Stromal cell of bone marrow (primary cell): ENCODE data around the gene U2AF1.
"Not testable (repeated sequence)": the region's sequence is repeated elsewhere in the genome, so short reads cannot be mapped to it uniquely, and the experiment has no call there.

Experiments
- DNase-seq: peaks from one replicate; pipeline ENCODE4 v3.0.0-alpha.2; 2012; ENCODE audit warnings: low read depth

The U2AF1 gene

DNA sequence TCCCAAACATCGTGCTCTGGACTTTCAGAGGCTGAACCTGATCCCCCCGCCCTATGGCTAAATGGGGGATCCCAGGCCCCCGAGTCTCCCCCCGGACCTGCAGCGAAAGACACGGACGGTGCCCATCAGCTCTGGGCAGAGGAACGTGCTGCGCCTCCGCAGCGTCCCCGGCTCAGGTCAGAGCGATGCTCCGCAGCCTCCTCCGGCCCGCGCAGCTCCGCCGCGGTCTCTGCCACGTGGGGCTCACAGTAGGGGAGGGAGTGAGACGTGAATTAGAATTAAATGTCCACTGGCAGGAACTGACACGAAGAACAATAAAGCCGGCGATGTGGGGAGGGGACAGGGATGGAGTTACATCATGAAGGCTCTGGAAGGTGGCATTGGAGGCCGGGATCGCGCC, 30.7 kb downstream of the U2AF1 start:
- DNase-seq, result not testable (repeated sequence)

DNA sequence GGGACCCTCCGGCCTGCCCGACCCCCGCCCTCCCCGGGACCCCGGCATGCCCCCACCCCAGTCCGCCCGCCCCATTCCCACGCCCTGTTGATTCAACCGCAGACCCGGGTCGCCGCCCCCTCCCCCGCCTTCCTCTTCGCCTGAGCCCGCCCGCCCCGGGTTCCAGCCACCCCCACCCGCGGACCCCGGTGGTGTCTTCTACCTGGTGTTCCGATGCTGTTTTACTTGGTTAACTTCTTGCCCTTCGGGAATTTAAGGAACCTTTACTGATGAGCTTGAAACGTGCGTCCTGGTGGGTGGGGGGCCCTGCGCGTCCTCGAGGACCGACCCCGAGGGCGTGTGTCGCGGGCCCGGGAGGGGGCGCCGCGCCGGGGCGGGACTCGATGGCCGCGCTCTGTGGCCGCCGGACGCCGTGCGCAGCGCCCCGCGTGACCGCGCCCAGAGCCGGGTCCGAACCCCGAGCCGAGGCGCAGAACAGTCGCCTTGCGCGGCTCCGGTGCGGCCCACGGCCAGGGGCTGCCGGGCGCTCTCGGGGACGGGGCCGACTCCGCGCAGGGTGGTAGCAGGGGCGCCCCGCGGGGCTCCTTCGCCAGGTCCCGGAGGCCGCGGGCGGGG, 31.2 kb downstream of the U2AF1 start:
- not testable (repeated sequence) for DNase-seq

DNA sequence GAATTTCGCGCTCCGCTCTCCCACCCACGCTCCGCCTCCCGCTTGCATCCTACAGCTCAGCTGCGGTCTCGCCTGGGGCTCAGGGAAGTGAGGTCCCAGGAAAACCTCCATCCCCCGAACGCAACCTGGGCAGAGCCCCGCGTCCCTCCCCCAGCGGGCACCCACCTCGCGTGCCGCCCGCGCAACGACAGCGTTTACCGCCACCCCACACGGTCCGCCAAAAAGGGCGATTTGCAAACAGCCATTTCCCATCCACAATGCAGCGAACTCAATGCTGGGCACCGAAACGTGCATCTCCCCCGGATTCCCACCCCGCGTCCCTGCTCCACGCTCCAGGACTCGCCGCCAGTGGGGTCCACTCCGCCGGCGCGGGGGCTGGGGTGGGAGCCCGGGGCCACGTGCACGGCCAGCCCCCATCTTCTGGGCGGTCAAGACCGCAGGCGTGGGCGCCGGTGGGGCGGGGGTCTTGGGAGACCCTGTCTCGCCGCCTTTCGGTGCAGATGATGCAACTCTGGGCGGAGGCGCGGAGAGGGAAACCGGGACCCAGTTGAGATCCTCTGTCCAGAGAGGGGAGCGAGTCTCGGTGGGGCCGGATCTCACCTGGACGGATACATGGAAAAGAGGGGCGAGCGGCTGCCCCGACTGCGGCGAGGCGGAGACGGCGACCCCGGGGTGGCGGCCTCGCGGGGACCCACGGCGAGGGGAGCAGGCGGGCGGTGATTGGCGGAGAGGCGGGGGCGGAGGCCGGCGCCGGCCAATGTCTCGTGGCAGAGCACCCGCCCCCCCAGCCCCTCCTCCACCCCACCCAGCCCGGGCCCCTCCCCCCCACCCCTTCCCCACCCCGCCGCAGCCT, 32.0 kb downstream of the U2AF1 start, which contains the start of gene CBS:
Gene CBS, minus strand, starts transcription at position 666 of the 853 bp plus-strand sequence. CDS start 3,642 bp downstream, outside the sequence.
- not testable (repeated sequence) for DNase-seq

DNA sequence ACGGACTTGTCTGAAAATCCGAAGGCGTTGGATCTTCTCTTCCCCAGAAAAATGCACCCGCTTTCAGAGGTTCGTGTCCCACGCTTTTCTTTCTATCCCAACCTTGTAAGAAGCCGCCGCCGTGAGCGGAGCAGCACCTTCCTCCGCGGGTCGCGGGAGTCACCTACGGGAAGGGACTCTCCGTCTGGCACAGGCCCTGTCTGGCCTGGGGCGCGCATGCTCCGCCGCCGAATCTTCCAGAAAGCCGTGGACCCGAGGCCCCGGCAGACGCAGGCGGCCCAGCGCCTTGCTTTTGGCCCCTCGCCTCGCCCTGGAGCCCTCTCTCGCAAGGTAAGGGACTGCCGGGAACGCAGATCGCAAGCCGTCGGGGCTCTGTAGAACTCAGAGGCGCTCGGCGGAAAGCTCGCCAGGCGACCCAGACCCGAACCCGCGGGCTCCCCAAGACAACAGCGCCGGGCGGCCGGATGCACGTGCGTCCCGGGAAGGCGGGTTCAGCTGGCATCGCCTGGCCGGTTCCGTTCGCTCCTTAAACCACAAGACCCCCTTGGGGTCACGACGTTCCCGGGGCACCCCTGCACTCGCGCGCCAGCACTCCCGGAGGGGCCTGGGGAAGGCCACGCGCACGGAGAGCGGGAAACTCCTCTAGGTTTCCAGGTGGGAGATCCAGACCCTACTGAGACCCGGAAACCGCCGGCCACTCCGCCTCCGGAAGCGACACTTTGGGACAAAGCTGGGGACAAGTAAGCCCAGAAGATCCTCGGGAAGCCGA, 32.8 kb downstream of the U2AF1 start:
- DNase-seq, result not testable (repeated sequence)

DNA sequence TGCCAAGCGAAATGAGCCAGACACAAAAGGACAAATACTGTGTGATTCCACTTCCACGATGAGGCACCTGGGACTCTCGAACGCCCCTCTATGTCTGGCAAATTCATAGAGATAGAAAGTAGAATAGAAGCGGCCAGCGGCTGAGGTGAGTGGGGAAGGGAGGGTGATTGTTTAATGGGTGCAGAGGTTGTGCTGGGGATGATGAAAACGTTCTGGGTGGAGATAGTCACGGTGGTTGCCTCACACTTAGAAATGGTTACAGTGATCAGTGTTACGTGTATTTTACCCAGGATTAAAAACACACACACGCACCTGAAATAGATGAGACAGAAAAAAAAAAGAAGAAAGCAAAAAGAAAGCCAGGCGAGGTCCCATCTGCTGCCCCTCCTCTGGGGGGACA, 34.6 kb downstream of the U2AF1 start:
- DNase-seq, result not testable (repeated sequence)

DNA sequence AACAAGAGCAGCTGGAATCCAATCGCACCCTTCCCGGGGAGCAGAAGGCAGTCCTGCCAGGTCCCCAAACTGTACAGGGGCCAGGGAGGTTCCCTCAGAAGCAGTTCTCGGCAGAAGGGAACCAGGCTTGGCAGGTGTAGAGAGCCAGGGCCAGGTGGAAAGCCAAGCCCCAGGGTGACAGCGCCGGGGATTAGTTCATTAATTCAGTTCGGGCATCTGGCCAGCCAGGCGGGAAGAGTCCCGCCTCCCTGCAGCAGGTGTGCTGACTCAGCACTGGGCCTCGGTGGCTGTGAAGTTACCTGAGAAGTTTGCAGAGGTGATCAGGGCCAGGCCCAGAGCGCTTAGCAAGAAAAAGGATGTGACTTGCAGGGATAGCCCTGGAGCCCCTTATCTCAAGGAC, 37.7 kb downstream of the U2AF1 start:
- DNase-seq, result not testable (repeated sequence)

DNA sequence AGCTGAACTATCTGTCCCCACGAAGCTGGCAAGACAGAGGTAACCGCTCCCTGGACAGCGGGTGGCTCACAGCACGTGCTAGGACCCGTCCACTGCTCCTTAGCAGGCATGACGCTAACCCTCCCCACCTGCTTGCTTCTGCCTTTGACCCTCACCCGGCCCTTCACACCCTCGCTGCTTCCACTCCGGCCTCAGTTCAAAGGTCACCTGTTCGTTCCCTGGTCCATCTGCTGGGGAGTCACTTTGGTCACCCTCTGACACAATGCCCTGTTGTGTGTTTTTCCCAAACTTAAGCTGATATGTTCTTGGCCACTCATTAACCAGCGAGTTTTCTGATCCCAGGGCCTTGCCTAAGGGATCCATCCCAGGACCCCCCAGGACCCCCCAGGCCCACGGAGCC, 39.3 kb downstream of the U2AF1 start:
- not testable (repeated sequence) for DNase-seq

DNA sequence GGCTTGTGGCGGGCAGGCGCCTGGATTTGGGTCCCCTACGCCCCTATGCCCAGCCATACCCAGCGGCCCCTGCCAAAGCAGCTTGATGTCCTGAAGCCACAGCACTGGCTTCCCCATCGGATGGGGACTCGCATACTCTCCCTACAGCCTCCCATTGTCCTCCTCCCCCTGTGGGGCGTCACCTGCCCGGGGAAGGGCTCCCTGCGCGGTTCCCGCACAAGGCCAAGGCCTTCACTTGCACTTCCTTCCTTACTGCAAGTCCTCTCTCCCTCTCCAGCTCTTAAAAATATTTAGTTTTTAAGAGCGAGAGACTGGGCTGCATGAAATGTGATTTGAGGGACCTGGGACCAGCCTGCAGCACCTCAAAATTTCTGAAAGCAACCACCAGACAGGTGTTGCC, 40.7 kb downstream of the U2AF1 start:
- DNase-seq, result not testable (repeated sequence)

DNA sequence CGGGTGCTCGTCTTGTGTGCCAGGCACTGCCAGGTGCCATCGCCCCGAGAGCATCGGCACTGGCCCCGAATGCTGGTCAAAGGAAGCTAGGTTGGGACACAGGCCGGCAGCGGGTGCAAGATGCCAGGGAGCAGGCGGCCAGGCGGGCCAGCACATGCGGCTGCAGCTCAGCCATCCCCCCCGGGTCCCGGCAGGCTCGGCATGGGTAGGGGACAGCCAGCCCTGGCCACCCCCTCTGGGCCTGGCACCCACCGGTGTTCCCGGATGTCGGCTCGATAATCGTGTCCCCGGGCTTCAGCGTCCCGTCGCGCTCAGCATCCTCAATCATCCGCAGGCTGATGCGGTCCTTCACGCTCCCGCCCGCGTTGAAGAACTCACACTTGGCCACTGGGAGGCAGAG, 41.4 kb downstream of the U2AF1 start:
- not testable (repeated sequence) for DNase-seq

DNA sequence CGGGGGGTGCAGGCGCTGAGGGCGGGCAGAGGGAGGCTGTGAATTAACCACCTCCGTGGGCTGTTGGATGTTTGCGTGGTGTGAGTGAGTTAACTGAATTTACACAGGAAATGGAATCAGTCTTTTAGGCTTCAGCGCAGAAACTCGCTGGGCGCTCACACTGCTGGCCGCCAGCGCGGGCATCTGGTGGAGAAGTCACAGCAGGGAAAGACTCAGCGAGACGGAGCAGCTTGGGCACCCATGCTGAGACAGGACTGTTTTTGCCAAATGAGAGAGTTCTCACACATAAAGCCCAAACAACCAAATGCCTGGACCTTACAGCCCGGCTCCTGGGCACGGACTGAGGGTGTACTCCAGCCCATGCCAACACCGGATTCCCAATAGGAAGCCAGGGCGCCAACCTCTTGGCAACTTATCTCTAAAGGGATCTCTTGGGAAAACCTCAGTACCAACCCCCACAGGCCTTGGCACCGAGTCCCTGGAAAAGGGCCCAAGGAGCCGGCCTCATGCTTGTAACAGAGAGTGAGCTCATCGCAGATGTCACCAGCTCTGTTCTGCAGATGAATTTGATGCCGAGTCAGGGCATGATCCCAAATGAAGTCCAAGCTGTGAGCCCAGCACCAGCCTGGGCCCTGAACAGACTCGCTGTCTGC, 43.0 kb downstream of the U2AF1 start:
- DNase-seq, result not testable (repeated sequence)

DNA sequence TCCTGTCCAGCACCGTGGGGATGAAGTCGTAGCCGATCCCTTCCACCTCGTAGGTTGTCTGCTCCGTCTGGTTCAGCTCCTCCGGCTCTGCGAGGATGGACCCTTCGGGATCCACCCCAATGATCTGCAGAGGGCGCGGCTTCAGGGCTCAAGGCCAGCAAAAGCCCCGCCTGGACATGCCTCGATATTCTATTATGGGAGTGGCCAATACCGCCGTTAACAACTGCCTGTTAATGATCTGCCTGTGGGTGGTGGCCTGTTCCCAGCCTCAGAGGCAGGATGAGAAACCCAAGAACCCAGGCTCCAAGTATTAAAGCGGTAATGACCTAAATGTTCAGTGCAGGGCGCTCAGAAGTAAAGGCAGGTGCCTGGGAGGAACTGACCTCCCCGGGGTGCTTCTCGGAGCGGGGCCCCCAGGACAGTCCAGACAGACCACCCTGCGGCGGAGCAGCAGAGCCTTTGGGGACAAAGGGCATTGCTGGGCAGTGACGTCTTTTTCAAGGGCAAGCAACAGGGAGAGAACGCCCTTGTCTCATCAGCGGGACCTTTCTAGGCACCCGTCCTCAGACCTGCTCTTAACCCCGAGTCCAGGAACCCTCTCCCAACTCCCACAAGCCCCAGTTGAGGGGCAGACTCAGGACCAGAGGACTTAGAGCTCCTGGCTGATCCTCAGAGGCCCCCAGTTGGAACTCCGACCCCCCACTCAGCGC, 44.3 kb downstream of the U2AF1 start:
- not testable (repeated sequence) for DNase-seq

DNA sequence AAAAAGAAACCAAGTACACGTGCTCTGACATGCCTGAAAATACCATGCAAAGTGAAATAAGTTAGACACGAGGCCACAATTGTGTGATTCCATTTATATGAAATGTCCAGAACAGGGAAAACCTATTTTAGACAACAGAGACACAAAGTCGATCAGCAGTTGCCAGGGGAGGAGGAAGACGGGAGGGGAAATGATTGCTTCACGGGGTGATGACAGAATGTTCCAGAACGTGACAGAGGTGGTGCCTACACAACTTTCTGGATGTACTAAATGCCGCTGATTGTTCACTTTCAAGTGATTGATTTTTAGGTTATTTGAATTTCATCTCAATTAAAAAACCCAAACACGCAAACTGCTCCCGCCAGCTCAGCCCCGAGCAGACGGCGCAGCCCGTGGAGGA, 54.3 kb downstream of the U2AF1 start:
- DNase-seq, result not testable (repeated sequence)

DNA sequence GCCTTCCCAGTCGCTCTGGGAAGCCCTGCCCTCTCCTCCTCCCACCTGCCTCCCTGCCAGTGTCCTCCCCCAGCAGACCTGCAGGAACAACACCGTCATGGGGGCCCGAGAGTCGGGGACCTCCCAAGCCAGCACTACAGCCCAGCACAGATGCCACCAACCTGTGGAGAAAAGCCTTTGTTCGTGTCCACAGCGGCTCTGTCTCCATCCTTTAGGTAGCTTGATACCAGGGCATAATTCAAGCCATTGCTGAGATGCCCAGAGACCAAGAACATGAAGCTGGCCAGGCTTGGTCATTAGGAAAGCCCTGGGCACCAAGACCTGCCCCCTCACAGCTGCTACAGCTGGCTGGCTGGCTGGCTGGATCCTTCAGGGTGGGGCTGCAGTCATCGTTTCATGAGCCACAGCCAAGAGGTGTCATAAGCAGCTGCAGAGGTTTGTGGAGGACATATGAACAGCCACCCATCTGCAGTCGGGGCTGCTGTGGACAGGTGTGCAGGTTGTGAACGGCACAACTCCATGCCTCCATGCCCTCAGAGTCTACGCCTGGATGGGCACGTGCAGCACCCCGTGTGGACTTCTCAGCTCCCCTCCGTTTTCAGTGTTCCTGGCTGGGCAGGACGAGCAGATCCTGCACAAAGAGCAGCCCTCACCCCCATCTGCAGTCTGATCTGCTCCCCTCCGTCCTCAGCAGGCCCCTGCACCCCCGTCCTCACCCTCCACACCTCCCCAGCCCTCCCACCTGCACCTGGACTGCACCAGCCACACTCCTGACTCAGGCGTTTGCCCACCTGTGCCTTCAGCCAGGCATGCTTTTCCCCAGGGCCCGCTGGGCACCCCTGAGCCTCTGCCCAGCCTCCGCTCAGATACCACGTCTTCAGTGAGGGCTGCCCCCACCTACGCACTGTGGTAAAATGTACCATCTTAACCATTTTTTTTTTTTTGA, 61.2 kb downstream of the U2AF1 start:
- DNase-seq, result not testable (repeated sequence)

DNA sequence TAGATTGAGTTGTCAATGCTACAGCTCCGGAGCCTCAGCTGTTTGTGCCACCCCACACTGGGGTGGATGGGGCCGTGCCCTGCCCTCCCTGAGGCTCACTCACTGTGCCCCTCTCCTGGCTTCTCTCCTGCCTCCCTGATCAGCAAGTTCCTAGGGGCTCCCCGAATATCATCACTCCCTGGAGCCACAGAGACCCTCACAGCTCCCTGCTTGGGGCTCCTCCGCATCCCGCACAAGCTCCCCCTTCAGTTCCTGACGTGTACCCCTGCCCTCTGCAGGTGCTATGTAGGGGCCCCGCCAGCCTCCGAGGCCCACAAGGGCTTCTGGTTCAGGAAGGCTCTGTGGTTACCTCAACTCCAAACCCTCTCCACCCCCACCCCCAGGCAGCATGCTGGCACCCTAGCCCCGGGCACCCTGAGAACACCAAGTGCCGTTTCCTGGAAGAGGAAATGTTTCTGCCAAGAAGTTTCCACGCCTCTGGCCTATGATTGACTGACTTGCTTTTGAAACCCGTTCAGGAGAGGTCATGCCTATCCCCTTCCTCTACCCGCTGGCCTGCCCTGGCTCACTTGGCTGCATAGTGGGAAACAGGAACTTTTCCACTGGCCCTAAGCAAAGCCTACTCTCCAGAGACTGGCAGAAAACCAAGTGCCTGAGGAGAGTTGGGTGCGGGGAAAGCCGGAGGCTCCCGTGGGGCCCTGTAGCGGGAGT, 62.0 kb downstream of the U2AF1 start:
- DNase-seq, result not testable (repeated sequence)

DNA sequence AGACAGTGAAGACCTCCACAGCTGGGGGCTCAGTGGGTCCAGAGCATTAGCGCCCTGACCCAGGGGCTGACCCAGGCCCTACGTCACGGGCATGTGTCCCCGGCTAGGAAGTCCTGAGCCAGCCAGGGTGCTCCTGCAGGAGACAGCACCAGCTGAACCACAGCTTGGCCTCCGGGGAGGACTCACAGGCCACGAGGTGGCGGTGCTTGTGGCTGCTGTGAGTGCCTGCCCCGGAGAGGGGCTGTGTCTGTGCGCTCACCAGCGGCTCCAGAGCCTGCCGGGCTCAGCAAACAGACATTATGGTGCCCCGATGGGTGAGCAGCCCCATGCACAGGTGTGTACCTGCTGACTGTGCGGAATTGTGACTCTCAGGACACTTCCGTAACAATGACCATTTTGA, 62.8 kb downstream of the U2AF1 start:
- not testable (repeated sequence) for DNase-seq

DNA sequence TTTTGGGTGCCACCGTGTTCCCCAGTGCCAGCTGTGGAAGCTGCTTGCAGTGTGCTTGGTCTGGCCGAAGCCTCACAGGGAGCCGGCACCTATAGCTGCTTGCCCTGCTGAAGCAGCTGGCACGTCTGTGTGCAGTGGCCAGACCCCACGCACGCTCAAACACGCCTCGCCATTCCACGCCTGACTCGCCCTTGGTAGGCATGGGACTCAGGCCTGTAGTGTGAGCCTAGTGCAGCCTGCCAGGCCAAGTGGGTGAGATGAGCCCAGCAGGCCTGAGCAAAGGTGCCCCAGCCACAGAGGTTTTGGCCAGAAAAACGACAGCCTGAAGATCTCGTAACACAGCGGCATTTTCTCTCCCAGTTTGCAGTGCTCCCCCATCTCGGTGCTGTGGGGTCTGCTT, 64.1 kb downstream of the U2AF1 start:
- DNase-seq, result not testable (repeated sequence)
